Measurements from ENCODE around the gene ILF2.
A peak's percentile ranks its signal among the peaks of the same experiment; 100 is the strongest.

The ILF2 gene

DNA sequence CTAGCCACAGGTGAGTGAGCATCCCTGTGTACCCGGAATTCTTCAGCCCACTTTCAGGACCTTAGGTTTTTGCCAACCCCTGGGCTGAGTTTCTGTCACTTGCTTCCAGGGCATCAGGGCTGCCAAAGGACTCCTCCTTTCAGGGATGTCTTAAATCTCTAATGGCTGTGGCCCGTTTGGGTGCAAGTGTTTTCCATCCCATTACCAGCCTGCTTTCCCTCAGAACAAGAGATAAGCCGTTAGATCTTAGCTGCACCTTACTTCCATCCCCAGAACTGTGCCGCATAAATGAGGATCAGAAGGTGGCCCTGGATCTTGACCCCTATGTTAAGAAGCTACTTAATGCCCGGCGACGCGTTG is 11.6 kb downstream of the ILF2 start:
- peak overlapping the region; percentile 79 for H3K4me3 ChIP-seq (ENCODE audit: low read length)
- DNase-seq (ENCODE audit: low read depth) = no peak

DNA sequence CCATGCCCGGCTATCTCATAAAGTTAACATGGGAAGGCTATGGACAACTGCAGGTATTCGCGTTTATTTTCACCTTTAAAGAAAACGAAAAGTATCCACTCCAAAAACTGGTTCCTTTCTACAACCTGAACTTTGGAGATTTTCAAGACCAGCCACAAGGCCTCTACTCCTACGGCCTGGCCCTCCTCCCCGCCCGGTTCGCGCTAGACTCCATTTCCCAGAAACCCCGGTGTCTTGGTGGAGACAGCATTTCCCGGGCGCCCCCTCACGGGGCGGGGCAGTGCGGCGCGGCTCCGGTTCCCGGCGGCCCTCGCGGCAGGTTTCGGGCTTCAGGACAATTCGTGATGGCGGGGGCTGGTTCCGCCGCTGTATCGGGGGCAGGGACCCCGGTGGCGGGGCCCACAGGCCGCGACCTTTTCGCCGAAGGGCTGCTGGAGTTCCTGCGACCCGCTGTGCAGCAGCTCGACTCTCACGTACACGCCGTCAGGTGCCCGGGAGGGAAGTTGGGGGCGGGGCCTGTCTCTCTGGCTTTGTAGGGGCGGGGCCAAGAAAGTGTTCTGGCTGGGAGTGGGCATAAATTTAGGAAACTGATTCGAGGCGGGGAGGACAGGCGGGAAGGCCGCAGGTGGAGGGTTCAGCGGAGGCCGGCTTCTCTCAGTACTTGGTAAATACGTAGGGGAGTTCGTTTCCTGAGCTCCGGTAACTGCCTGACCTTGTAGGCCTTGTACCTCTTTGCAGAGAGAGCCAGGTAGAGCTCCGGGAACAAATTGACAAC is 12.2 kb downstream of the ILF2 start, which contains the start of gene SNAPIN:
SNAPIN (plus strand) TSS at position 304 of the 775 bp plus-strand sequence; CDS start at position 345, 41 bp downstream.
- DNase-seq (ENCODE audit: low read depth) = peak; percentile 85
- peak within 1 kb of the TSS; percentile 79 for H3K4me3 ChIP-seq (ENCODE audit: low read length)
- TF ChIP-seq, protein P1, sequence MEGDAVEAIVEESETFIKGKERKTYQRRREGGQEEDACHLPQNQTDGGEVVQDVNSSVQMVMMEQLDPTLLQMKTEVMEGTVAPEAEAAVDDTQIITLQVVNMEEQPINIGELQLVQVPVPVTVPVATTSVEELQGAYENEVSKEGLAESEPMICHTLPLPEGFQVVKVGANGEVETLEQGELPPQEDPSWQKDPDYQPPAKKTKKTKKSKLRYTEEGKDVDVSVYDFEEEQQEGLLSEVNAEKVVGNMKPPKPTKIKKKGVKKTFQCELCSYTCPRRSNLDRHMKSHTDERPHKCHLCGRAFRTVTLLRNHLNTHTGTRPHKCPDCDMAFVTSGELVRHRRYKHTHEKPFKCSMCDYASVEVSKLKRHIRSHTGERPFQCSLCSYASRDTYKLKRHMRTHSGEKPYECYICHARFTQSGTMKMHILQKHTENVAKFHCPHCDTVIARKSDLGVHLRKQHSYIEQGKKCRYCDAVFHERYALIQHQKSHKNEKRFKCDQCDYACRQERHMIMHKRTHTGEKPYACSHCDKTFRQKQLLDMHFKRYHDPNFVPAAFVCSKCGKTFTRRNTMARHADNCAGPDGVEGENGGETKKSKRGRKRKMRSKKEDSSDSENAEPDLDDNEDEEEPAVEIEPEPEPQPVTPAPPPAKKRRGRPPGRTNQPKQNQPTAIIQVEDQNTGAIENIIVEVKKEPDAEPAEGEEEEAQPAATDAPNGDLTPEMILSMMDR (IDR thresholded peaks at IDR 0.05; ENCODE audit: insufficient read depth, low read depth, low read length, missing control alignments) = peak; percentile 6

More for the DNA sequence above, 11.6 kb downstream of the ILF2 start:
- TF ChIP-seq, protein P1 (IDR thresholded peaks at IDR 0.05; ENCODE audit: insufficient read depth, low read depth, low read length, missing control alignments) = no peak

DNA sequence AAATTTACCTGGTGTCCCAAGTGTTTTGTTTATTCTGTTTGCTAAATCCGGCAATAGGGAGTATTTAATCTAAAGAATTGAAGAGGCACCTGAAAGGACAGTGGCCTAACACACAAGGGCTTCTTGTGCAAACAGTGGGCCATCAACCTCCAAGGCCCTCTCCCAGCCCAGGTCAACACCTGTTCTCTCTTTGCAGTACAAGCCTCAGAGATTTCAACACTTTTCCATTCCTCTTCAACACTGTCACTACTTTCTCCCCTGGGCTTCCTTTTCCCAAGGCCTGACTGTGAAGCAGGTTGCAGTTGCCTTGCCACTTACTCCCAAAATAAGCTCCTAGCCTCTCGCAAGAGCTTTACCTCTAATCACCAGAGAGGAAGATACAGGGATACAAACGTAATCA is 15.5 kb downstream of the ILF2 start:
- TF ChIP-seq, protein P1 (IDR thresholded peaks at IDR 0.05; ENCODE audit: insufficient read depth, low read depth, low read length, missing control alignments) = no peak
- no peak overlapping the region for H3K4me3 ChIP-seq (ENCODE audit: low read length)
- DNase-seq (ENCODE audit: low read depth) = peak; percentile 27

DNA sequence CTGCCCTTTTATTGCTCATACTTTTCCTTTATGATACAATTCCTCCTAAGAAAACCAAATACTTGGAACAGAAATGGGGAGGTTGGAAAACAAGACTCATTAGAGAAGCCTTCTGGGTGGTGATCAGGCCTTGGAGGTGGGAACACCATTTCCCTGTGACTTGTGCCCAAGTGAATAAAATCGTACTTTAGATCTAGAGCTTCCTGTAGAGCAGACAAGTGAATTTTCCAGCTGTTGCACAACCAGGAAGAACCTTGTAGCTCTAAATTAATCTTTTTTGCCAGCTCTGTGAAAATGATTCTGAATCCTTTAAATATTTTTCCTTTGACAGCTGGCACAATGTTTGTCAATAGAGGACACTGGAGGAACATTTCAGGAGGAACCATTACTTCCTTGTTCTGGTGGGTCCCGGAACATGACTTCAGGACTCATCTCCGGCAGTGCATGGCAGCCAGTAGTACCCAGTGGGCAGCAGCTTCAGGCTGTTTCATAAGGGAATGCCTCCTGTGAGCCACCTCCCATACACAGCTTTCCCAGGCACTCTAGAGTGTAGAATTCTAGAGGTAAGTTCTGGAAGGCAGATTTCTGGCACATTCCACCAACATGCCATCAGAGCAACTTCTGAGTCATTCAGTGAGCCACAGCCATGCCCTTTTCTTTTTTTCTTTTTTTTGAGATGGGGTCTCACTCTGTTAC is 17.8 kb downstream of the ILF2 start:
- DNase-seq (ENCODE audit: low read depth) = peak; percentile 84
- no peak overlapping the region for H3K4me3 ChIP-seq (ENCODE audit: low read length)
- TF ChIP-seq, protein P1 (IDR thresholded peaks at IDR 0.05; ENCODE audit: insufficient read depth, low read depth, low read length, missing control alignments) = no peak

DNA sequence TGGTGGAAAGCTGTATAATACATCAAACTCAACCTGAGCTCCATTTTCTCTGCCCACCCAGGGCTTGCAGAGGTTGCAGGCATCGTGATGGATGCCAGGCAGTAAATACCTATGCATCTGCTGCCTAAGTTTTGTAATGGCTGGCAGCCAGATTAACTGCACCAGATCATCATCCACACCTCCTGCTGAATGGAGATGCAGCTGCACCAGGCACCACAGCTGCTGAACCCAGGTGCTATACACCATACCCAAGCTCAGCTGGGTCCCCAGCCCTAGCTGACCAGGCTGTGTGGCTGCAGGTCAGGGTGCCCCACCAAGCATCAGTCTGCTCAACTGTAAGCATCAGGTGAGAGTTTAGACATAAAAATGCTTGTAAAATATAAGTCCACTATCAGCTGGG is 19.0 kb downstream of the ILF2 start:
- DNase-seq (ENCODE audit: low read depth) = no peak
- H3K4me3 ChIP-seq (ENCODE audit: low read length) = no peak overlapping the region
- TF ChIP-seq, protein P1 (IDR thresholded peaks at IDR 0.05; ENCODE audit: insufficient read depth, low read depth, low read length, missing control alignments) = no peak

DNA sequence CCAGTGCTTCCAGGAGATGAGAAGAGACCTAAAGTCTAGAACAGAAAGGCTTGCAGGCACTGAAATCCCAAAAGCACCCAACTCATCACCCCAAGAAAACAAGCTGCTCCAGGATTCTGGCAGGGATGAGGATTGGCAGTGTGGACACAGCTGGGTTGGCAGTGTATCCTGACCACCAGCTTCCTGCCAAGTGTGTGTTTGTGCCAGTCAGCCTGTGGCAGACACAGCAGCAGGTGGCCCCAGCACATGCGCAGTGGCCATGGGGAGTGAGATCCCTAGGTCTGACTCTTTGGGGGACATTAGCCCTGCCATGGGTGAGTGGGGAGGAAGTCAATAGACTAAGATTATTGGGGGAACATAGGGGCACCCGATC is 20.9 kb downstream of the ILF2 start:
- H3K4me3 ChIP-seq (ENCODE audit: low read length) = no peak overlapping the region
- TF ChIP-seq, protein P1 (IDR thresholded peaks at IDR 0.05; ENCODE audit: insufficient read depth, low read depth, low read length, missing control alignments) = no peak
- DNase-seq (ENCODE audit: low read depth) = no peak

Data from epithelial cell of esophagus (primary cell).